Activated naive CD4-positive, alpha-beta T cell treated with anti-CD3 and anti-CD28 coated beads for 36 hours (primary cell): ENCODE results near the gene RRM1. TPM values are rescaled to one million over a fixed set of nuclear protein-coding genes. Genes with fewer than 3 reads are reported as not detected.

Source experiments
- CTCF ChIA-PET: fragments of 350-600 bp; sonication (Branson Sonifier 250); formaldehyde crosslinking; loops from one replicate; lab custom pipeline; 2021; ENCODE audit warnings: antibody characterized with exemption; lab: Charles Lee
- DNase-seq: peaks from one replicate; pipeline ENCODE4 v3.0.0-alpha.2; 2020
- H3K27ac Mint-ChIP-seq: one replicate; pipeline ENCODE4 v1.8.0; 2021; ENCODE audit warnings: mild to moderate bottlenecking, mixed read lengths
- H3K27me3 Mint-ChIP-seq: one replicate; pipeline ENCODE4 v1.8.0; 2021; ENCODE audit warnings: low read depth, mixed read lengths
- H3K36me3 Mint-ChIP-seq: one replicate; pipeline ENCODE4 v1.8.0; 2021; ENCODE audit warnings: low read depth, mixed read lengths
- H3K4me1 Mint-ChIP-seq: one replicate; pipeline ENCODE4 v1.8.0; 2021; ENCODE audit warnings: low read depth, mixed read lengths
- H3K4me3 Mint-ChIP-seq: one replicate; pipeline ENCODE4 v1.8.0; 2021; ENCODE audit warnings: mild to moderate bottlenecking, moderate library complexity, mixed read lengths
- H3K9me3 Mint-ChIP-seq: one replicate; pipeline ENCODE4 v1.8.0; 2021; ENCODE audit warnings: mixed read lengths
- intact Hi-C: fragments of 100-400 bp; cut with micrococcal nuclease; formaldehyde crosslinking; loops from one replicate; pipeline ENCODE4 v1.15.1; 2023
- total RNA-seq, 2 experiments: library from RNA; stranded (reverse); gene quantifications; one replicate each; pipeline ENCODE4 v1.2.3, GENCODE V29; 2021

Gene RRM1
- total RNA-seq, 2 experiments from 2014 or later, result 296 to 311 TPM

DNA sequence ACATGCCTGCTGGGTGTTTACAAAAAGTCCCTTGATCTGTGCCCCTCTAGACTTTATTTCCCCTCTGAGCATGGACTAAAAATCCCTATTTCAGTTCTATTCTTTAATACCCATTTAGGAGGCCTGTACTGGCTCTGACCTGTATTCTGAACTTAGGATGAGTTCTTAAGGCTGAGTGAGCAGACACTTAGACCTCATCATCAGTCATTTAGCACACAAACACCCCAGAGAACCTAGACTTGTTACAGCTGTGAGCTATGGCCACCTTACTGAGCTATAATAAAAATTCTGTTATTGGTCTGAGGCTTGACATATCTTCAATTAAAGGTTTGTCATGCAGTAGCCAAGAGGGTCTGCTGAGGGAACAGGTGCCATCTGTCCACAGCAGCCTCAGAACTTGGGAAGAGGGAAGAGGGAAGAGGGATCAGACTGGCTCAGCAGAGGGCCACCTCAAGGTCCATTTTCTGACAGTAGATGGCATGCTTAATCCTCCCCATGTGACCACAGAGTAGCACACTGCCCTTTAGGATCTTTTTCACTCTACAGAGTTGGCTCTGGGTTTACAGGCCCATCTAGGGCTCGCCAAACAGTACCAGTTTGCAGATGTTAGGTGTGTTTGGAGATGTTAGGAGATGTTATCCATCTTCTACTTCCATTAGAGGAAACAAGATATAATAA lies 30.2 kb upstream of the RRM1 start:
- H3K4me1 Mint-ChIP-seq, result peaks cover 59% of the 10 kb centered on the region
- H3K9me3 Mint-ChIP-seq, result no peaks in the 10 kb centered on the region
- H3K4me3 Mint-ChIP-seq, result no peak overlapping the region
- CTCF ChIA-PET, result interaction anchor here (0.7 to 13.5 kb wide), 8 partner anchors 9 to 255 kb away, joined by 3 to 573 read pairs (median 3); partner anchors contain the start of genes RHOG and STIM1
- intact Hi-C loops, result no loop called here
- H3K27me3 Mint-ChIP-seq, result no peaks in the 10 kb centered on the region
- DNase-seq, result no peak
- peaks cover 14% of the 10 kb centered on the region for H3K36me3 Mint-ChIP-seq
- peak overlapping the region; percentile 52 for H3K27ac Mint-ChIP-seq

DNA sequence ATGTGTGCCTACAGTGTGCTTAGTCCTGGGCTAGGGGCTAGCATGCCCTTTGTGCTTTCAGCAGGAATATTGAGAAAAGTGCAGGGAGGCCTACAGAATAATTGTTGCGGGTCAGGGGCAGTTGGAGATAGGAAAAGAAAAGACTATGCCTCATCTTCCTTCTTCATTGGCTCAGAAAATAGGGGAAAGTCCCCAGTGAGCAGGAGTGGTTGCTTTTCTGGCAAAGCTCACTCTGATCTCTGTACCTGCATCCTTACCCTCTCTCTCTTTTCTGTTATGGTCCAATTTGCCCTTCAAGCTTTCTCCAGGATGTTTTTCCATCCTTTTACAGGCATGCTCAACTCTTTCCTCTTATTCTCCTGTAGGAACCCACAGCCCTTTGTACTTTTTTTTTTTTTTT lies 29.5 kb upstream of the RRM1 start:
- Mint-ChIP-seq H3K4me1 (peaks cover 65% of the 10 kb centered on the region), H3K27me3 (no peaks in the 10 kb centered on the region), H3K9me3 (no peaks in the 10 kb centered on the region), H3K4me3 (no peak overlapping the region), H3K27ac (peak overlapping the region; percentile 1), H3K36me3 (peaks cover 10% of the 10 kb centered on the region)
- intact Hi-C loops, result no loop called here
- peak; percentile 37 for DNase-seq
- CTCF ChIA-PET, result interaction anchor here (0.6 to 13.5 kb wide), 7 partner anchors 10 to 256 kb away, joined by 3 to 573 read pairs (median 3); partner anchors contain the start of genes RHOG and STIM1

DNA sequence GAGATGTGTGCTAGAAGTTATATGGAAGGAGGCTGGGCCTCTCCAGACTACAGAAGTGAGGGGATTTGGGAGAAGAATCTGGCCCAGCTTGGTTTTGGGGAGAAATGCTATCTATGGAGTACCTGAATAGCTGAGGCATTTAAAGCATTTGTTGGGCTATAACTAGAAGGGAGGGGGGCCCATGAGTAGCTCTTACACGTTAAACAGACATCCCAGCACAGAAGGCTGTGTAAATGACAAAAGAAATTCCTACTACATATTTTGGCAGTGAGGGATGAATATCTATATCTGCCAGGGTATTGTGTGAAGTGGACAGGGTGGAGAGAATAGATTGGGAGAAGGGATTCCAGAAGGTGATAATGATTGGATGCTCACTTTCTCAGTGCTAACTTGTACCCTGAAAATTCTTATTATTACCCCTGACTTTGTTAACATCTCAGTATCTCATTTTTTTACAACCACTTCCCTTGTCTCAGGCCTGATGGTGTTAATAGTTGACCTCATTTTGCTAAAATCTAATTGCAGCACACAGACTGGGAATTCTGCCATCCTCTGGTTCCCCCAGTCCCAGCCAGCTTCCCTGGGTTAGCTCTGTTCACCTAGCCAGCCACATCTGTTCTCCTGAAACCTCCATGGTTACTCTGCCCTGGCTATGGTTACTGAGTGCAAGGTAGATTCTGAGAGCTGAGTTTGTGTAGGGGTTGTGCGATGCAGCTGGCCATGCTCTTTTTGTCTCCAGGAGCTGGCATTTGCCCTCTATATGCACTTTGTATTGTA lies 28.8 kb upstream of the RRM1 start:
- Mint-ChIP-seq H3K4me3 (no peak overlapping the region), H3K9me3 (no peaks in the 10 kb centered on the region), H3K27me3 (no peaks in the 10 kb centered on the region), H3K4me1 (peaks cover 69% of the 10 kb centered on the region), H3K27ac (peak overlapping the region; percentile 1), H3K36me3 (peaks cover 8% of the 10 kb centered on the region)
- CTCF ChIA-PET, result interaction anchor here (1.4 to 13.5 kb wide), 5 partner anchors 8 to 256 kb away, joined by 3 to 573 read pairs (median 4); partner anchors contain the start of genes RHOG and STIM1
- no peak for DNase-seq
- intact Hi-C loops, result no loop called here

GRCh38 chr11:4066910-4067309 lies 27.7 kb upstream of the RRM1 start:
- Mint-ChIP-seq H3K9me3 (no peaks in the 10 kb centered on the region), H3K4me1 (peaks cover 65% of the 10 kb centered on the region), H3K4me3 (no peak overlapping the region), H3K36me3 (peaks cover 10% of the 10 kb centered on the region), H3K27me3 (no peaks in the 10 kb centered on the region), H3K27ac (no peak overlapping the region)
- DNase-seq, result no peak
- CTCF ChIA-PET, result interaction anchor here (0.7 to 13.5 kb wide), 3 partner anchors 9 to 219 kb away, joined by 4 to 573 read pairs (median 14); partner anchors contain the start of genes RHOG and STIM1
- intact Hi-C loops, result no loop called here

DNA sequence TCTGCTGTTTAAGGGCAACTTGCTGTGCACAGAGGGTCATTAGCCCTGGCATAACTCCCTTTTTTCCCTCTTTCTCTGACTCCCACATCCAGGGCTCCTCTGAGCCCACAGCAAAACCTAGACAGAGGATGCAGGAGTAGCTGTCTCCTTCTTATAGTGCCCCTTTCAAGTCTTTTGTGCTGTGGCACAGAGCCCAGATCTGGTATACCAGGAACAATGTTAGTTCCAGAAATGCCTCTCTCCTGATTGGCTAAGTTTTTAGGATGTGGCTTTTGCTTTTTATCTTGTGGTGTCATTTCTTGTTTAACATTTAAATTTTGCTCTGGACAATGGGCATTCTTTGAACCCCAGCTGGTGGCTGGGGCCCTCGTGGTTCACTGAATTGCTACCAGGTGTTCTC lies 25.6 kb upstream of the RRM1 start:
- CTCF ChIA-PET, result interaction anchor here (0.6 to 13.5 kb wide), 2 partner anchors 44 to 221 kb away, joined by 3 to 573 read pairs; partner anchors contain the start of genes RHOG and STIM1
- H3K36me3 Mint-ChIP-seq, result peaks cover 10% of the 10 kb centered on the region

GRCh38 chr11:4071325-4071724 lies 23.3 kb upstream of the RRM1 start:
- Mint-ChIP-seq H3K27me3 (no peaks in the 10 kb centered on the region), H3K27ac (no peak overlapping the region), H3K36me3 (peaks cover 8% of the 10 kb centered on the region), H3K4me3 (no peak overlapping the region), H3K9me3 (no peaks in the 10 kb centered on the region), H3K4me1 (peaks cover 53% of the 10 kb centered on the region)
- intact Hi-C loops, result loop anchor here (5.0 kb wide), 1 partner anchor 614 kb away; no protein-coding TSS in a partner anchor
- CTCF ChIA-PET, result interaction anchor here (0.5 to 13.5 kb wide), 11 partner anchors 11 to 290 kb away, joined by 3 to 573 read pairs (median 12); partner anchors contain the start of genes PGAP2, RHOG and STIM1
- no peak for DNase-seq

More for the DNA sequence above, 25.6 kb upstream of the RRM1 start:
- H3K9me3 Mint-ChIP-seq, result no peaks in the 10 kb centered on the region
- intact Hi-C loops, result no loop called here
- no peak overlapping the region for H3K4me3 Mint-ChIP-seq
- H3K27me3 Mint-ChIP-seq, result no peaks in the 10 kb centered on the region
- no peak for DNase-seq
- peak overlapping the region; percentile 4 for H3K27ac Mint-ChIP-seq
- H3K4me1 Mint-ChIP-seq, result peaks cover 71% of the 10 kb centered on the region

- H3K36me3 Mint-ChIP-seq, result peaks cover 8% of the 10 kb centered on the region
- H3K4me1 Mint-ChIP-seq, result peaks cover 53% of the 10 kb centered on the region
- H3K27me3 Mint-ChIP-seq, result no peaks in the 10 kb centered on the region
- no peak overlapping the region for H3K27ac Mint-ChIP-seq
- H3K4me3 Mint-ChIP-seq, result no peak overlapping the region
- intact Hi-C loops, result loop anchor here (1.0 to 5.0 kb wide), 6 partner anchors 87 to 615 kb away; no protein-coding TSS in a partner anchor
- CTCF ChIA-PET, result interaction anchor here (0.5 to 13.5 kb wide), 28 partner anchors 10 to 323 kb away, joined by 3 to 573 read pairs (median 7); partner anchors contain the start of genes PGAP2, RHOG, RRM1 and STIM1
- no peaks in the 10 kb centered on the region for H3K9me3 Mint-ChIP-seq
- no peak for DNase-seq
Measured at GRCh38 chr11:4071914-4072313, 22.7 kb upstream of the RRM1 start.

GRCh38 chr11:4072668-4073285 lies 21.8 kb upstream of the RRM1 start:
- Mint-ChIP-seq H3K4me3 (no peak overlapping the region), H3K36me3 (peaks cover 8% of the 10 kb centered on the region), H3K9me3 (no peaks in the 10 kb centered on the region), H3K4me1 (peaks cover 47% of the 10 kb centered on the region), H3K27ac (peak overlapping the region; percentile 63), H3K27me3 (no peaks in the 10 kb centered on the region)
- peak; percentile 67 for DNase-seq
- CTCF ChIA-PET, result interaction anchor here (0.6 to 13.5 kb wide), 60 partner anchors 9 to 462 kb away, joined by 3 to 573 read pairs (median 4); partner anchors contain the start of genes PGAP2, RHOG and STIM1
- intact Hi-C loops, result loop anchor here (1.0 to 5.0 kb wide), 6 partner anchors 87 to 615 kb away; no protein-coding TSS in a partner anchor

- peaks cover 32% of the 10 kb centered on the region for H3K4me1 Mint-ChIP-seq
- H3K9me3 Mint-ChIP-seq, result no peaks in the 10 kb centered on the region
- H3K36me3 Mint-ChIP-seq, result peaks cover 7% of the 10 kb centered on the region
- intact Hi-C loops, result loop anchor here (5.0 kb wide), 1 partner anchor 617 kb away; no protein-coding TSS in a partner anchor
- no peak for DNase-seq
- CTCF ChIA-PET, result interaction anchor here (0.6 to 13.5 kb wide), 12 partner anchors 8 to 289 kb away, joined by 3 to 573 read pairs (median 8); partner anchors contain the start of genes PGAP2, RHOG and STIM1
- no peak overlapping the region for H3K4me3 Mint-ChIP-seq
- H3K27me3 Mint-ChIP-seq, result no peaks in the 10 kb centered on the region
- no peak overlapping the region for H3K27ac Mint-ChIP-seq
Measured at GRCh38 chr11:4074266-4074665, 20.3 kb upstream of the RRM1 start.

DNA sequence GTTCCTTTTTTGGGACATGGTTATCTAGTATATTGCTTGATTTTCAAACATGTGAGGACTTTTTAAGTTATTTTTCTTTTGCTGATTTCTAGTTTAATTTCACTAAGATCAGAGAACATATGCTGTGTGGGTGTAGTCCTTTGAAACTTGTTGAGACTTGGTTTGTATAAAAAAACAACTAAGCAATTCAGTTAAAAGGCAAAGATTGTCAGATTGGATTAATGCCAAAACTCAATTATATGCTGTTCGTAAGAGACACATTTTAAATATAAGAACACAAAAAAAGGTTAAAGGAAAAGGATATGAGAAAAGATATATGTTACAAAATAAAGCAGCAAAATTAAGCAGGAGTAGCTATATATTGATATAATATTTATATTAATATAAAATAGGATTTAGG lies 17.8 kb upstream of the RRM1 start:
- DNase-seq, result no peak
- Mint-ChIP-seq H3K27me3 (no peaks in the 10 kb centered on the region), H3K27ac (no peak overlapping the region), H3K36me3 (peaks cover 2% of the 10 kb centered on the region), H3K4me3 (no peak overlapping the region), H3K9me3 (no peaks in the 10 kb centered on the region), H3K4me1 (peaks cover 20% of the 10 kb centered on the region)
- intact Hi-C loops, result no loop called here
- CTCF ChIA-PET, result interaction anchor here (0.9 to 1.2 kb wide), 2 partner anchors 9 to 223 kb away, joined by 3 to 4 read pairs; no protein-coding TSS in a partner anchor

- H3K36me3 Mint-ChIP-seq, result peaks cover 24% of the 10 kb centered on the region
- no peaks in the 10 kb centered on the region for H3K27me3 Mint-ChIP-seq
Measured at GRCh38 chr11:4083198-4083597, 11.4 kb upstream of the RRM1 start.

More at GRCh38 chr11:4083198-4083597, 11.4 kb upstream of the RRM1 start:
- H3K4me3 Mint-ChIP-seq, result no peak overlapping the region
- no peak for DNase-seq
- CTCF ChIA-PET, result interaction anchor here (0.5 to 3.9 kb wide), 3 partner anchors 10 to 232 kb away, joined by 3 to 31 read pairs (median 3); no protein-coding TSS in a partner anchor
- no peaks in the 10 kb centered on the region for H3K9me3 Mint-ChIP-seq
- H3K4me1 Mint-ChIP-seq, result peaks cover 18% of the 10 kb centered on the region
- intact Hi-C loops, result no loop called here
- no peak overlapping the region for H3K27ac Mint-ChIP-seq
